HG03025 (cell line): ENCODE measurements around the gene AKR1B15.
"Not testable (repeated sequence)": the region's sequence is repeated elsewhere in the genome, so short reads cannot be mapped to it uniquely, and the experiment has no call there.

Experiments
- ATAC-seq: cut with Tn5 transposase; IDR thresholded peaks from one replicate; pipeline ENCODE4 v1.9.1; 2021; ENCODE audit warnings: mild to moderate bottlenecking, moderate library complexity; ENCODE audit not compliant: unreplicated experiment, low FRiP score

The AKR1B15 gene

DNA sequence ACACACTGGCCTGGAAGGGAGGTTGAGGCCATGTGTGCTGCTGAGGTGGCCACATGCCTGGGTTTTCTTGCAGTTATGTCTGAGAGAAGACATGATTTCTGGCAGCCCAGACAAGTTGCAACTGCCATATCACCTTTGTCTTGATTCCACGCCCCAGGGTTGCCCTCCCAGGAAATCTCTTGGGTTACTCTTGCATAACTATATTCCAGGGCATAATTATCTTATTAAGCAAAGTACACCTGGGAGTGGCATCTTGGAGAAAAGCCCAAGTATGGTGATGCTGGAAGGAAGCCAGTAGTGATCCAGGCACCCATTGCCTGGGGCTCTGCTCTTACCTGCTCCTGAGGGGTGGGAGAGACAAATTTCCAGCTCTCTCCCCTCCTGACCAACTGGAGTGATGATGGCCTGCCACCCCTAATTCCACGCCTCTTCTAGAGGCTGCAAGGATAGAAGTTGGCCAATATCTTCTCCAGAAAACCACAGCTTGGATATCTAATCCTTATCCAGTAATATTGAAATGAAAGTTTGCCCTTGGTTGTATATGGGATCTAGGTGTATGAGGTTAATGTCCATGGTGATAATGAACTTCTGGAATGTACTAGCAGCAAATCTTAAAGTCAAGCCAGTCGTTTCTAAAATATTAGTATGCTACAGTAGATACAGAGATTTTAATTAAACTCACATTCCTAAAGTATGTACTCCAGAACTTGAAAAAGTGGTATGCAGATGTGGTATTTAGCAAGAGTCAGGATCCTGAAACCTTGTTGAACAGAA, 16.5 kb upstream of the AKR1B15 start:
- no peak for ATAC-seq

DNA sequence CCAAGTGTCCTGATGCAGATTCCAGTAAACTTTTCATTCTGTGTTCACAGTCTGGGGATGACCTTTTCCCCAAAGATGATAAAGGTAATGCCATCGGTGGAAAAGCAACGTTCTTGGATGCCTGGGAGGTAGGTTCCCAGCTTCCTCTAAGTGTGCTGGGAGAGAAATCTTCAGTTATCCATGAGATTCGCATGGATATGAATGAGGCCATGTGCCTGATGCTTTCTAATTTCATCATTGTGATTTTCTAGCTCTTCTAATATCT, 16.0 kb upstream of the AKR1B15 start:
- ATAC-seq, result no peak

- no peak for ATAC-seq
Observed at GRCh38 chr7:134533288-134533771, 15.6 kb upstream of the AKR1B15 start.

GRCh38 chr7:134534633-134535032, 14.3 kb upstream of the AKR1B15 start:
- no peak for ATAC-seq

DNA sequence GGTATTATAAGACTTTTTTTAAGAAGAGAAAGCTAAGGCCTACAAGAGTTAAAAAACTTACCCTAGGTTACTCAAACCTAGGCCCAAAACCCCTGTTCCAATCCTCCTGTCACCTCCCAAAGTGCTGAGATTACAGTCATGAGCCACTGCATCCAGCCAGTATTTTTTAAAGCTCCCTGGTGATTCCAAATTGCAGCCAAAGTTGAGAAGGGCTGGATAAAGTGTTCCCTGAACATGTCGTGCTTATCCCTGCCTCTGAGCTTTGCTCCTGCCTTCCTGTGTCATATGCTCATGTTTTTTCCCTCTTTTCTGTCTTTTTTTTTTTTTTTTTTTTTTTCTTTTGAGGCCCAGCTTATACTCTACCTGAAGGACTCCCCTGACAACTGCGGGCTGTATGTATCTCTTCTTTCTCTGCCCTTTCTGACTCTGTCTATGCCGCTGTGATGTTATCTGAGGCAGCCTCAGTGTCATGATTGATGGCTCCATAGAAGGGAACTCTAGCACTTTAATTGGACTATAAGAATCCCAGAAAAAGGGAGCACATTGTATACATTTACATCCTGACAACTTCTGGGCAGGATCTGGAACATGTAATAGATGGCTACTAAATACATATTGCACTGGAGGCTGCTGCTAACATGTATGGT, 13.5 kb upstream of the AKR1B15 start:
- no peak for ATAC-seq

- no peak for ATAC-seq
Observed at GRCh38 chr7:134535919-134536299, 13.0 kb upstream of the AKR1B15 start.

DNA sequence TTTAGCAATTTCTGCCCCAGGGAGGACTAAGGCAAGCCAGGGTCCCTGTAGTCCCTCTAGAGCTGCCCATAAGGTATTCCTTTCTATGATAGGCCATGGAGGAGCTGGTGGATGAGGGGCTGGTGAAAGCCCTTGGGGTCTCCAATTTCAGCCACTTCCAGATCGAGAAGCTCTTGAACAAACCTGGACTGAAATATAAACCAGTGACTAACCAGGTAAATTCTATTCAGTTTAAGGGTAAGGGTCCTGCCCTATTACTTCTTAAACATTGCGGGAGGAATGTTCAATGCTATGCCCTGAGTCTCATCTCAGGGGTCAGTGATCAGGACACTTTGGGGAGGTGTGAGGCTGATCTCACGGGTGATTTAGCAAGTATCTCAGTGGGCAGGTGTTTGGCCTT, 12.4 kb upstream of the AKR1B15 start:
- not testable (repeated sequence) for ATAC-seq

DNA sequence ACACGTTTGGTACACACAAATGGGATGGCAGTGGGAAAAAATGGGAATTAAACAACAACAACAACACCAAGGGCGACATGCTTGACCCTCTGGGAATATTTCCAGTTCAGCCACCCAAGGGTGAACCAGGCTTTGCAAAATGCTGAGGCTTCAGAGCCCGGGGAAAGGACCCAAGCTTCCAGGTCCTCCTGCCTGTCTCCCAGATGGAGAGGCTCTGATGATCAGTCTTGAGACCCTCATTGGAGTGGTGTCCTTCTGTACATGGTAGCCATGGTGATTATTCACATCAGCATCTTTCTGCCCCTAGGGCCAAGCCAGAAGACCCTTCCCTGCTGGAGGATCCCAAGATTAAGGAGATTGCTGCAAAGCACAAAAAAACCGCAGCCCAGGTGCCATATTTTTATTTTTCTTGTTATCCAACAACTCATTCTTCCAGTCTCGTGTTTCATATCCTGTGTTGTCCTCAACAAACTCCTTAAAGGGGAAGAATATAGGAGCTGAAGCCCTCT, 11.6 kb upstream of the AKR1B15 start:
- not testable (repeated sequence) for ATAC-seq

DNA sequence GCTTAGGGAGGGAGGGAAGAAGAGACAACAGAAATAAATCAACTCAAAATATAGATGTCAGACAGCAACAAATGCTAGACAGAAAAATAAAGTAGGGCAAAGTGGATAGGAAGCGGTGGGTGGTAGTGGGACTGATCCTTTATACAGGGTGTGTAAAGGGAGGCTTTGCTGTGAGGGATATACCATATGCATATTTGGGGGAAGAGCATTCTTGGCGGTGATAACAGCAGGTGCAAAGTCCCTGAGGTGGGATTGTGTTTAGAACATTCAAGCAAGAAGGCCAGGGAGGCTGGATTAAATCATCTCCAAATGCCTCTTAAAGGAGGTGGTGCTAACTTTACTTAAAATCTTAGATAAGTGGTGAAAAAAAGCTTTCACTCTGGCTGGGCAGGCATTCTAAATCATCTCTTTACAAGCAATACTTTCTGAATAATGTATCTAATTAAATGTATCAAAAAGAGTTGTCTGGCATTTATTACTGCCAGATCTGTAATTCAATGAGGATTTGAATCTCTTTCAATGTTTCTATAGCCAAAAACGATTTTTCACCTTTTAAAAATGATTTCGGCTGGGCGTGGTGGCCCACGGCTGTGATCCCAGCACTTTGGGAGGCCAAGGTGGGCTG, 9.4 kb upstream of the AKR1B15 start:
- ATAC-seq, result no peak

GRCh38 chr7:134541501-134542194, 7.3 kb upstream of the AKR1B15 start:
- not testable (repeated sequence) for ATAC-seq

DNA sequence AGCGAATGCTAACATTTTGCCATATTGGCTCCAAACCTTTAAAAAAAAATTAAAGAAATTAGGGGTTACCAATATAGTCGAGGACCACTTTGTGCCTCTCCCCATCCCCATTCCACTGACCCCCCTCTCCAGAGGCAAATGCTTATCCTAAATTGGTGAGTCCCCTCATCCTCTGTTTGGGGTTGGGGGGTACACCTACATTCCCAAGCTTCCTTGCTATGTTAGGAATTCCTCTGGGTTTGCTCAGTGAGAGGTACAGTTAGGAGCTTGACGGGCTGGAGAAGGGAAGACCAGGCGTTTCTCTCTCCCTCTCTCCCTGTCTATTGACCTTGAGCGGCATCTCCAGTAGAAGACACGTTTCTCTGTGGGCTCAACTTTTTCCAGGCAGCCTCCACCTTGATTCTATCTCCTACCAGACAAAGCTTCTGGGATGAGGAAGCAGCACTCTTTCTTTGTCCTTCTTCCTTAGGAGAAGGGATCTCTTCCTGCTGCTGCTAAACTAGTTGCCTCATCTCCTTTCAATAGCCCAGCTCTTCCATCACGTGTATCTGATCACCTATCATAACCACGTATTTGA, 6.6 kb upstream of the AKR1B15 start:
- ATAC-seq, result no peak

GRCh38 chr7:134545380-134545779, 3.5 kb upstream of the AKR1B15 start:
- no peak for ATAC-seq

GRCh38 chr7:134545918-134546317, 3.0 kb upstream of the AKR1B15 start:
- ATAC-seq, result no peak

DNA sequence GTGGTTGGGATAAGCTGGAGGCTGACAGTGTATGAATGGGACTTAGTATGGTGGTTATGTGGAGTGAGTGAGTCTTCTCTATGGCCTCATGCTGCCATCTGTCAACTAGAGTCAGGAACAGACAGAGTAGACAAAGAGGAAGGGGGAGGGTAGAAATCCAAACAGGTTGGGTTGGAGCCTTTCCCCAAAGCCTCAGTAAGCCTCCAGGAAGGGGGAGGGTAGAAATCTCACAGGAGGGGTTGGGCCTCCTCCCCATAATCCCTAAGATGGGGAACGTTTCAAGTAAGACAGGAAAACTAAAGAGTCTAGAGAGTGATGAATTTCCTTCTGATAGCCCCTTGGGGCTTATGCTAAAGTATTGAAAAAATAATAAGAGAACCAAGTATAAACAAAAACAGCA, 2.0 kb upstream of the AKR1B15 start:
- no peak for ATAC-seq

DNA sequence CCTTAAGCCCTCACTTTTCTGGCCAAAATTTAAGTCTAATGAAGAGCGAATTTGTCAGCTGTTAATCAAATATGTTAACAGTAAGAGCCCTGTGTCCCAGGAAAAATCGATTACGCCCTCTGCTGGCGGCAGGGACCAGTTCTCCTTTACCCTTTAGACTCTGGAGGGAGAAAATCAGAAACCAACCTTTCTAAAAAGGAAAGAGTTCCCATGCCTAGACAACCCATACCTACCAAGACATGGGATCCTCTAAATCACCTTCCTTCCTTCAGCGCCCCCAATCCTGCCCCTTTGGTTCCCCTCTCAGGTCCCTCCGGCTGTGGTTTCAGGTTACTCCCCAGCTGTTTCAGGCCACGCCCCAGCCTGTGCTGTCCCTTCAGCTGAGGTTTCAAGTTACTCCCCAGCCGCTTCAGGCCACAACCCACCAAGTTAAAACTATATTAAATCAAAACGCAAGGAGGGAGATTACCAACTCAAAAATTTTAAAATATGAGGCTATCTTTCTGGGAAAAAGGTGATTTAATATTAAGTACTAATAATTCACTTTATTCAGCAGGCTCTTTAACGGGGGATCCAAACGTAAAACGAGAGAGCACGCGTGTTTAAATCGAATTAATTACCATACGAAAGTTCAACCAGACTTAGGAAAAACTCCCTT, 1.4 kb upstream of the AKR1B15 start:
- peak; percentile 66 for ATAC-seq

- ATAC-seq, result no peak
Observed at GRCh38 chr7:134549366-134549765, 456 bp downstream of the AKR1B15 start.

- ATAC-seq, result no peak
Observed at GRCh38 chr7:134552105-134552504, 3.2 kb downstream of the AKR1B15 start.

GRCh38 chr7:134553976-134554375, 5.1 kb downstream of the AKR1B15 start:
- no peak for ATAC-seq

DNA sequence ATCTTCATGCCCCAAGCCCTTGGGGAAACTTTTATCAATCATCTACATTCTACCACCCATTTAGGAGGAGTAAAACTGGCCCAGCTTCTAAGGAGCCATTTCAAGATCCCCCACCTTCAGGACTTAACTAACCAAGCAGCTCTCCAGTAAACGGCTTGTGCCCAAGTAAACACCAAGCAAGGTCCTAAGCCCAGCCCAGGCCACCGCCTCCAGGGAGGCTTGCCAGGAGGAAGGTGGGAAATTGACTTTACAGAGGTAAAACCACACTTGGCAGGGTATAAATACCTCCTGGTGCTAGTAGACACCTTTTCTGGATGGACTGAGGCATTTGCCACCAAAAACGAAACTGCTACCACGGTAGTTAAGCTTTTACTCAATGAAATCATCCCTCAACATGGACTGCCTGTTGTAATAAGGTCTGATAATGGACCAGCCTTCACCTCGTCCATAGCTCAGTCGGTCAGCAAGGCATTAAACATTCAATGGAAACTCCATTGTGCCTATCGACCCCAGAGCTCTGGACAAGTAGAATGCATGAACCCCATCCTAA, 5.6 kb downstream of the AKR1B15 start:
- ATAC-seq, result no peak

- ATAC-seq, result no peak
Observed at GRCh38 chr7:134557391-134557790, 8.5 kb downstream of the AKR1B15 start.
